OCI-LY7 (cell line): ENCODE results near the gene SPATA21. TPM values are rescaled to one million over a fixed set of nuclear protein-coding genes. Genes with fewer than 3 reads are reported as not detected.

ENCODE experiments used
- BruUV-seq: library from RNA; stranded (reverse); fragments of 400-500 nt; replicated peaks from 2 replicates; lab custom pipeline; 2021; lab: Mats Ljungman, UMichigan
- CTCF ChIA-PET: fragments of 300-600 bp; sonication (Branson Sonifier 250); formaldehyde crosslinking; loops from one replicate; lab custom pipeline; 2022; ENCODE audit warnings: antibody characterized with exemption; ENCODE audit not compliant: unreplicated experiment; lab: Charles Lee
- POLR2A ChIA-PET: fragments of 300-600 bp; sonication (Branson Sonifier 250); formaldehyde crosslinking; loops from one replicate; lab custom pipeline; 2022; ENCODE audit warnings: antibody characterized with exemption; lab: Charles Lee
- DNase-seq: peaks from one replicate; pipeline ENCODE4 v3.0.0-alpha.2; 2015; ENCODE audit warnings: low spot score
- H2AFZ ChIP-seq: fragments of 200-600 bp; sonication (generic), shearing (Covaris generic); 2 replicates; pipeline ENCODE4 v1.6.1; 2014; ENCODE audit warnings: mild to moderate bottlenecking, antibody characterized with exemption, low read length, moderate library complexity
- H3K27ac ChIP-seq: fragments of 200-600 bp; sonication (generic); 2 replicates; pipeline ENCODE4 v1.5.1; 2014; ENCODE audit warnings: mixed run types, low read depth, mild to moderate bottlenecking, moderate library complexity, low read length, inconsistent platforms; ENCODE audit not compliant: poor library complexity, severe bottlenecking
- H3K36me3 ChIP-seq: fragments of 200-600 bp; sonication (generic); 2 replicates; pipeline ENCODE4 v1.6.1; 2014; ENCODE audit warnings: mild to moderate bottlenecking, antibody characterized with exemption, low read length, moderate library complexity, mixed read lengths; ENCODE audit not compliant: insufficient read depth
- H3K4me1 ChIP-seq: fragments of 200-600 bp; sonication (generic); 2 replicates; pipeline ENCODE4 v1.5.1; 2014; ENCODE audit warnings: mild to moderate bottlenecking, low read length; ENCODE audit not compliant: insufficient read depth, poor library complexity, severe bottlenecking
- H3K4me2 ChIP-seq: fragments of 200-600 bp; sonication (generic); 2 replicates; pipeline ENCODE4 v1.6.1; 2014; ENCODE audit warnings: mild to moderate bottlenecking, low read length
- H3K4me3 ChIP-seq: fragments of 200-600 bp; sonication (generic); 2 replicates; pipeline ENCODE4 v1.5.1; 2014; ENCODE audit warnings: mild to moderate bottlenecking, low read depth, low read length; ENCODE audit not compliant: poor library complexity, severe bottlenecking
- H3K79me2 ChIP-seq: fragments of 200-600 bp; sonication (generic); 2 replicates; pipeline ENCODE4 v1.6.1; 2016; ENCODE audit warnings: low read depth, mild to moderate bottlenecking, low read length, moderate library complexity, mixed read lengths; ENCODE audit not compliant: insufficient read depth
- H3K9me2 ChIP-seq: fragments of 200-600 bp; sonication (generic); 2 replicates; pipeline ENCODE4 v1.6.1; 2016; ENCODE audit warnings: mild to moderate bottlenecking, low read length, mixed read lengths; ENCODE audit not compliant: insufficient read depth
- H3K9me3 ChIP-seq: fragments of 200-600 bp; sonication (generic); 2 replicates; pipeline ENCODE4 v1.6.1; 2014; ENCODE audit warnings: mild to moderate bottlenecking, mixed run types, low read length, mixed read lengths
- H4K20me1 ChIP-seq: fragments of 200-600 bp; sonication (generic); 2 replicates; pipeline ENCODE4 v1.6.1; 2014; ENCODE audit warnings: mild to moderate bottlenecking, antibody characterized with exemption, low read length, moderate library complexity, mixed read lengths; ENCODE audit not compliant: insufficient read depth
- CTCF ChIP-seq: fragments of 200-600 bp; sonication (generic); conservative IDR thresholded peaks from 2 replicates; pipeline ENCODE4 v1.5.1; 2014; ENCODE audit warnings: mild to moderate bottlenecking, antibody characterized with exemption, low read length, moderate library complexity, mixed read lengths
- EZH2phosphoT487 ChIP-seq: fragments of 200-600 bp; sonication (generic); IDR thresholded peaks from 2 replicates; pipeline ENCODE4 v1.6.1; 2018; ENCODE audit warnings: low read depth, borderline replicate concordance, mild to moderate bottlenecking, mixed run types, antibody characterized with exemption, low read length, moderate library complexity, mixed read lengths
- intact Hi-C: fragments of 100-400 bp; cut with micrococcal nuclease; formaldehyde crosslinking; loops from one replicate; pipeline ENCODE4 v1.10.0; 2022; ENCODE audit not compliant: unreplicated experiment
- total RNA-seq, 2 experiments: library from RNA; depleted of rRNA in 1 of 2; stranded (reverse); fragments of >200 nt in 1 of 2; shearing (Covaris generic) in 1 of 2; gene quantifications; 2 replicates each; pipeline ENCODE4 v1.2.3, GENCODE V29; 2014 to 2022

The SPATA21 gene
- total RNA-seq, 2 experiments from 2014 or later: 0.40 TPM; not detected in 1

- H2AFZ ChIP-seq: no peak overlapping the region
- H3K9me3 ChIP-seq: no peaks in the 10 kb centered on the region
- H3K9me2 ChIP-seq: no peaks in the 10 kb centered on the region
- H3K79me2 ChIP-seq: no peaks in the 10 kb centered on the region
- H3K4me2 ChIP-seq: no peak overlapping the region
- ChIA-PET POLR2A (interaction anchor here (0.6 kb wide), 1 partner anchor 27 kb away, joined by 3 read pairs; no protein-coding TSS in a partner anchor), CTCF (no interaction called here)
- no peak overlapping the region for H3K4me3 ChIP-seq
- no peaks in the 10 kb centered on the region for H3K4me1 ChIP-seq
- no peaks in the 10 kb centered on the region for H4K20me1 ChIP-seq
- no peak overlapping the region for H3K27ac ChIP-seq
- DNase-seq: no peak
- H3K36me3 ChIP-seq: no peaks in the 10 kb centered on the region
- TF ChIP-seq EZH2phosphoT487: no peak
- no peak for TF ChIP-seq CTCF
- BruUV-seq: no TSS peak
- intact Hi-C loops: no loop called here
Observed at GRCh38 chr1:16410803-16411202, 26.4 kb downstream of the SPATA21 start.

GRCh38 chr1:16409536-16410152 lies 27.6 kb downstream of the SPATA21 start:
- Histone ChIP-seq H3K4me2 (no peak overlapping the region), H3K4me1 (no peaks in the 10 kb centered on the region), H3K79me2 (no peaks in the 10 kb centered on the region), H3K9me3 (no peaks in the 10 kb centered on the region), H2AFZ (no peak overlapping the region), H3K36me3 (no peaks in the 10 kb centered on the region), H3K9me2 (no peaks in the 10 kb centered on the region), H3K4me3 (no peak overlapping the region), H4K20me1 (no peaks in the 10 kb centered on the region), H3K27ac (no peak overlapping the region)
- no peak for DNase-seq
- intact Hi-C loops: no loop called here
- no TSS peak for BruUV-seq
- CTCF ChIA-PET: interaction anchor here (0.7 kb wide), 1 partner anchor 21 kb away, joined by 3 read pairs; no protein-coding TSS in a partner anchor
- POLR2A ChIA-PET: no interaction called here
- TF ChIP-seq CTCF (no peak), EZH2phosphoT487 (no peak)

- no peaks in the 10 kb centered on the region for H4K20me1 ChIP-seq
- no peak overlapping the region for H3K4me2 ChIP-seq
- H2AFZ ChIP-seq: no peak overlapping the region
- no peaks in the 10 kb centered on the region for H3K9me3 ChIP-seq
- no peaks in the 10 kb centered on the region for H3K4me1 ChIP-seq
- no peak overlapping the region for H3K27ac ChIP-seq
- H3K79me2 ChIP-seq: no peaks in the 10 kb centered on the region
- intact Hi-C loops: no loop called here
- TF ChIP-seq EZH2phosphoT487: no peak
- TF ChIP-seq CTCF: no peak
- CTCF ChIA-PET: no interaction called here
- DNase-seq: no peak
- no peaks in the 10 kb centered on the region for H3K9me2 ChIP-seq
- POLR2A ChIA-PET: no interaction called here
- H3K36me3 ChIP-seq: no peaks in the 10 kb centered on the region
- H3K4me3 ChIP-seq: no peak overlapping the region
- no TSS peak for BruUV-seq
Observed at GRCh38 chr1:16406868-16407267, 30.4 kb downstream of the SPATA21 start.
